GM19395 (cell line): Measurements from ENCODE around the gene HSPA12B.

ENCODE experiments used
- ATAC-seq: cut with Tn5 transposase; IDR thresholded peaks from one replicate; pipeline ENCODE4 v1.9.1; 2021; ENCODE audit warnings: mild to moderate bottlenecking, moderate library complexity; ENCODE audit not compliant: unreplicated experiment

HSPA12B gene

DNA sequence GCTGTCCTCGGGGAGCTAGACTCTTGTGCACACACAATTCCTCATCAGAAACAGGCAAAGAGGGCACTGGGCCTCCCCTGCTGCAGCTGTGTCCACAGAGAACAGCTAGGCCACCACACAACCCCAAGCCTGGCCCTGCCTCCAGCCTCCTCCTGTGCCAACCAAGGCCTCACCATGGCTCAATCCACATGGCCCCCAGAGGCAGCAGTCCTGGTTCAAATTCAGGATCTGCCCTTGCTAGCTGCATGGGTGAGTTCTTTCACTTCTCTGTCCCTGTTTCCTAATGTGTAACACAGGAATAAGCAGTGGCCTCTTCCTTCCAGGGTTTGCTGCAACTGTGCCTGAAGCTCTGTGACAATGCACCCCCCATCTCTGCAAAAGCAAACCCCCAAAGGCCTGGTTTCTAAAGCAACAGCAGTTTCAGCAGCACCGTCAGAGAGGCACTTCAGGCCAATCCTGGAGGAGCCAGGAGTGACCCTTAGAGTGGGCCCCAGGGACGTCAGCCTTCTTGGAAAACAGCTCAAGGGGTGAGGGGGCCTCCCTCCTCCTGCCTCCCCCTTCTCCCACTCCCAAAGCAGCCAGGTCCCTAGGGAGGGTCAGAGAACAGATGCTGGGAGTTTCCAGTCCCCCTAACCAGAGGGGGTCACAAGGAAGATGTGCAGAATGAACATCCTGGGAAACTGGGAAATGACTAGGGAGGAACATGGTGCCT lies 32.8 kb downstream of the HSPA12B start:
- no peak for ATAC-seq

- ATAC-seq, result no peak
Measured at GRCh38 chr20:3766422-3767109, 34.1 kb downstream of the HSPA12B start.

GRCh38 chr20:3767110-3767426 lies 34.6 kb downstream of the HSPA12B start:
- ATAC-seq, result no peak

GRCh38 chr20:3767427-3768341 lies 35.2 kb downstream of the HSPA12B start, which contains the start of gene ADISSP:
TSS of gene ADISSP (minus strand) at chr20:3767753. CDS start at chr20:3760100, 7,653 bp downstream.
- ATAC-seq, result peak; percentile 92

DNA sequence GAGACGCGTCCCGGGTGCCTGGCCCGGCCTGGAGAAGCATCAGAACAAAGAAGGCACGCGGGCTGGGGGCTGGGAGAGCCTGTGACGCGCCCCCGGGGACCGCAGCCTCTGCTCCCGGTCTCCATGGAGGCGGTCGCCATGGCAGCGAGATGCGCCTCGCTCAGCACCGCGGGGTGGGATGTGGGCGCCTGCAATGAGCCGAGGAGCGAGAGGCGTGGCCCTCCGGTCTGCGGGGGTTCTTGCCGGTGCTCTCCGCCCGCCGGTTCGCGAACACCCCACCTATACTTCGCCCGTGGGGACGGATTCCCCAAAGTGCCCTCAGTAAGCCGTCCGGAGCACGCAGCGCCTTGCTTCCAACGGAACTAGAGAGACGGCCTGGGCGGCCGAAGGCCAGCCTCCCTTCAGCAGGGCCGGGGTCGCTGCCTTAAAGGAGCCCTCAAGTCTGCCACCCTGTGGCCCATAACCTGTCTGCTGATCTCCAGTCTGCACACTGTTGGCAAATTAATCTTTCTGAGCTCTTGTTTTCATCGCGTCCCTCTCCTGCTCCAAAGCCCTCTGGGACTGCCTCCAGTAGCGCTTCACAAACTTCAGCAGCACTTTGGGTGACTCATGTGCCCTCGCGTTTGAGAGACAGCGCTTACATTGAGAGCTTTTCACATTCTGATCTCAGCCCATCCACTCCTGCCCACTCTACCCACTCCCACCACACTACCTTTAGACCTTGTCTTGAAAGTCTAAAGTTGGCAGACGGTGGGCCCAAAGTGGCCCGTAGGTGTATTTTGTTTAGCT lies 36.1 kb downstream of the HSPA12B start:
- peak; percentile 50 for ATAC-seq

DNA sequence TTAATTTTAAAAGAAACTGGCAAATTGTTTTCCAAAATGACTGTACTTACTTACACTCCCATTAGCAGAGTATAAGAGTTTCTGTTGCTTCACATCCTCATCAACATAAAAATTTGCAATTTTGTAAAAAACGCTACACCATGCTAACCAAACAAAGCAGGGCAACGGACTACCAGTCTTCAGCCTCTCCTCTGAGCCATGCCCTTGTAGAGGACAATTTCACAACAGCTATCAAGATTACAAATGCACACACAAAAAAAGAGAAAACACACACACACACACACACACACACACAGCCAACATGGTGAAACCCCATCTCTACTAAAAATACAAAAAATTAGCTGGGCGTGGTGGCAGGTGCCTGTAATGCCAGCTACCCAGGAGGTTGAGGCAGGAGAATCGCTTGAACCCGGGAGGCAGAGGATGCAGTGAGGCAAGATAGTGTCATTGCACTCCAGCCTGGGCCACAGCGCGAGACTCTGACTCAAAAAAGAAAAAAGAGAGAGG lies 39.1 kb downstream of the HSPA12B start:
- ATAC-seq, result no peak

DNA sequence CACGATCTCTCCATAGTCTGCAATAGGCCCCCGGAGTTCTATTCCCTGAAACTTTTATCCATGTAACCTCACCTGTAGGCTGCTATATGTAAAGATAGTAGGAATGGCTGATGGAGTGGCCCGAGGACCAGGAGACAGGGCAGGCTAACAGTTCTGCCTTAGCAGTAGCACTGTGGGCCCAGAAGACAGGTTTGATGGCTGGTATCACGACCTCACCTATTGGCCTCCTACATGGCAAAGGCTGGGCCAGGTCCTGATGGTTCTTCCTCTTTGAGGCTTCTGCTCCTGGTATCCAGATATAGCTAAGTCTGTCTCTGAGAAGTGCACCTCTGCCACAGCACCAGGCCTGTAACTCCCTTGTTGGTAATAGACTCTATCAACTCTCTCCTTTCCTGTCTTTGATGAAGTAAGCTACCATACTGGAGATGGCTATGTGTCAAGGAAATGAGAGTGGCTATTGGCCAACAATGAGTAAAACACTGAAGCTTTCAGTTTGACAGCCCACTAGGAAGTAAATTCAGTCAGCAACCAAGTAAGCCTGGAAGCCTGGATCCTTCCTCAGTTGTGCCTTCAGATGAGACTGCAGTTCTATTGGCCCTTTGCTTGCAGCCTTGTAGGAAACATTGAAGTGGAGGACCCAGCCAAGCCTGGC lies 43.1 kb downstream of the HSPA12B start:
- no peak for ATAC-seq

DNA sequence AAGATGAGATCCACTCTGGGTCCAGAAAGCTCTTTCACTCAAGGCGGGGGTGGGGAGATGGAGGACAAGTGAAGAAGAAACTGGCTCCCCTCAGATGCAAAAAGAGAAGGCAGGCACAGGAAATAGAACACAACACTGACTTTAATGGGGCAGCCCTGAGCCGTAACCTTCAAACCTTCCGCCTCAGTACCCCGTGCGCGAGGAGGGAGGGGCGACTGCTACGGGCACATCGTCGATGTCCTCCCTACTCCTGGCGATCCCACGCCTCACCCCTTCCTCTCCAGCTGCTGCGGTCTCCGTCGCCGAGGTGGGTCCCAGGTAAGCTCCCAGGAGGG lies 44.9 kb downstream of the HSPA12B start:
- no peak for ATAC-seq

- ATAC-seq, result no peak
Measured at GRCh38 chr20:3777716-3778629, 45.5 kb downstream of the HSPA12B start.

- no peak for ATAC-seq
Measured at GRCh38 chr20:3778976-3779375, 46.5 kb downstream of the HSPA12B start.

GRCh38 chr20:3781153-3781910 lies 48.8 kb downstream of the HSPA12B start, which contains the start of gene SPEF1:
TSS of gene SPEF1 (minus strand) at chr20:3781448. CDS start at chr20:3781287, 161 bp downstream.
- ATAC-seq, result peak; percentile 61

DNA sequence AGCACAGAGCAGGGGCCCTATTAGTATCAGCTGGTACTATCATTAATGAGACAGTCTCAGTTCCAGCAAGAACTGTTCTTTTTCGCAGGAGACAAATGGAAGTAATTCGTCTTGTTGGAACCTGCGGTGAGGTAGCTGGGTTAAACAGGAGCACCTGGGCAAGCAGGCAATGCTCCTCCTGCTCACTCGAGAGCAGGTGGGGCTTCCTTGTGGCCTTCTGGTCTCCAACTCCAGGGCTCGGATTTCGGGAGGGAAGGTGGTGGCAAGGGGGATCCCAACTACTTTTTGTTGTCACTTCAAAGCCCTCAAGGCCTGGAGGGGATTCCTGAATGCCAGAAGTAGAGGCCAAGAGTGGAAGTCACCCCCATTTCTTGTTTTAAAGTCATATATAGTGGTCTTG lies 50.1 kb downstream of the HSPA12B start:
- ATAC-seq, result no peak

GRCh38 chr20:3783068-3783489 lies 50.6 kb downstream of the HSPA12B start:
- ATAC-seq, result no peak

GRCh38 chr20:3783511-3784195 lies 51.2 kb downstream of the HSPA12B start:
- ATAC-seq, result no peak

DNA sequence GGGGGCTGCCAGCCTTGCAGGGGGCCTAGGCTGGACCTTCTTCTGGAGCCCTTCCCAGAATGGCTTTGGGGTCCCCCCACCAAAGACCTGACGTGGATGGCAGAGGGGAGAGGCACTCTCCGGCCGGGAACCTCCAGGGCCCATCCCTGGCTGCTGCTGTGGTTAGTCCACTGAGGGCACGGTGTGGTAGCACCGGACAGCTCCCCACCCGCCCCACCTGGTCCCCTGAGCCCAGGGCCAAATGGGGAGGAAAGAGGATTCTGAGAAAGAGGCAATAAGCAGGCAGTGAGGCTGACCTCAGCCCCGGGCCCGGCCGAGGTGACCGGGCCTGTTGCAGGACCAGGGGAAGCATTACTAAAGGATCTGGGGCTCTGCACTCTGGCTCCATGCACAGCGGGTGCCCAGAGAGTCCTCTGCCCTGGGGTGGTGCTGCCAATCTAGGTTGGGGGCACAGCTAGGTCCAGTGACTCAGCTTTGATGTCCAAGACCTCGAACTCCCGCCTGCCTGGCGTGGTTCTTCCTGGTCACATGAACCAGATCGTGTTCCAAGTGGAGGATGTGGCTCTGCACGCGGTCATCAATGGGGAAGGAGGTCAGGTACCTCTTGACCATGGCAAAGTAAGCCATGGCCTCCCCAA lies 51.9 kb downstream of the HSPA12B start:
- no peak for ATAC-seq

DNA sequence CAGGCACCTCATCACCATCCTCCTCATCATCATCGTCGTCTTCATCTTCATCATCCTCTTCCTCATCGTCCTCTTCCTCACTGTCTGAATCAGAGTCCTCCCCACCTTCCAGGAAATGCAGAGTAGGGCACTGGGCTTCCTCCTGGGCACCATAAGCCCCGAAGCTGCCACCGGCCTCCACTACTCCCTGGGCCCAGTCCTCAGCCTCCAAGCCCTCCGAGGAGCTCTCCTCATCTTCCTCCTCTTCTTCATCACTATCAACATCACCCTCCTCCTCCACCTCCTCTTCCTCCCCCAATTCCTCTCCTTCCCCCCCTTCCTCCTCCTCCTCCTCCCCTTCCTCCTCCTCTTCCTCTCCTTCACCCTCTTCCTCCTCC lies 52.4 kb downstream of the HSPA12B start:
- ATAC-seq, result no peak
